GM23338 (cell line): Measurements from ENCODE around the gene TRIP4. TPM values are rescaled to one million over a fixed set of nuclear protein-coding genes. Genes with fewer than 3 reads are reported as not detected.
A peak's percentile ranks its signal among the peaks of the same experiment; 100 is the strongest.
"Not testable (repeated sequence)": the region's sequence is repeated elsewhere in the genome, so short reads cannot be mapped to it uniquely, and the experiment has no call there.

ENCODE experiments used
- ATAC-seq: fragments of 200-7000 bp; cut with Tn5 transposase; 3 replicates; pipeline ENCODE4 v1.9.1; 2020
- DNase-seq: peaks from one replicate; pipeline ENCODE4 v3.0.0-alpha.2; 2015; ENCODE audit warnings: low spot score
- H2AFZ ChIP-seq: fragments of 200-600 bp; sonication (generic); 2 replicates; pipeline ENCODE4 v1.8.0; 2016; ENCODE audit warnings: antibody characterized with exemption, mild to moderate bottlenecking, moderate library complexity
- H3F3A ChIP-seq: fragments of 200-600 bp; sonication (generic); replicated peaks from 2 replicates; pipeline ENCODE4 v1.8.0; 2017; ENCODE audit warnings: antibody characterized with exemption, mixed run types, low read depth
- H3K27ac ChIP-seq: fragments of 200-600 bp; sonication (generic); 2 replicates; pipeline ENCODE4 v1.6.1; 2016; ENCODE audit warnings: low read depth
- H3K27me3 ChIP-seq: fragments of 200-600 bp; sonication (generic); 2 replicates; pipeline ENCODE4 v1.8.0; 2016; ENCODE audit warnings: mild to moderate bottlenecking, mixed run types, moderate library complexity; ENCODE audit not compliant: insufficient read depth
- H3K36me3 ChIP-seq: fragments of 200-600 bp; sonication (generic); 2 replicates; pipeline ENCODE4 v1.8.0; 2016; ENCODE audit warnings: mild to moderate bottlenecking; ENCODE audit not compliant: insufficient read depth
- H3K4me1 ChIP-seq: fragments of 200-600 bp; sonication (generic); 2 replicates; pipeline ENCODE4 v1.8.0; 2016; ENCODE audit warnings: mild to moderate bottlenecking, moderate library complexity; ENCODE audit not compliant: insufficient read depth
- H3K4me2 ChIP-seq: fragments of 200-600 bp; sonication (generic); 2 replicates; pipeline ENCODE4 v1.7.1; 2017; ENCODE audit warnings: mixed run types
- H3K4me3 ChIP-seq: fragments of 200-600 bp; sonication (generic); 2 replicates; pipeline ENCODE4 v1.6.1; 2016; ENCODE audit warnings: mixed run types
- H3K79me2 ChIP-seq: fragments of 200-600 bp; sonication (generic); replicated peaks from 2 replicates; pipeline ENCODE4 v1.8.0; 2017; ENCODE audit warnings: mild to moderate bottlenecking; ENCODE audit not compliant: insufficient read depth
- H3K9me2 ChIP-seq: fragments of 200-600 bp; sonication (generic); 2 replicates; pipeline ENCODE4 v1.8.0; 2017; ENCODE audit not compliant: insufficient read depth
- H4K20me1 ChIP-seq: fragments of 200-600 bp; sonication (generic); replicated peaks from 2 replicates; pipeline ENCODE4 v1.8.0; 2017; ENCODE audit warnings: mild to moderate bottlenecking; ENCODE audit not compliant: insufficient read depth
- H3K27ac Mint-ChIP-seq: 2 replicates; pipeline ENCODE4 v1.8.0; 2020; ENCODE audit warnings: inconsistent platforms, mild to moderate bottlenecking, moderate library complexity, mixed read lengths
- H3K27me3 Mint-ChIP-seq: 3 replicates; pipeline ENCODE4 v1.8.0; 2022; ENCODE audit warnings: low read depth, mild to moderate bottlenecking, moderate library complexity, mixed read lengths, inconsistent platforms; ENCODE audit not compliant: insufficient read depth, poor library complexity
- H3K36me3 Mint-ChIP-seq: 3 replicates; pipeline ENCODE4 v1.8.0; 2021; ENCODE audit warnings: low read depth, mild to moderate bottlenecking, inconsistent platforms, moderate library complexity, mixed read lengths
- H3K4me1 Mint-ChIP-seq: 3 replicates; pipeline ENCODE4 v1.8.0; 2020; ENCODE audit warnings: mild to moderate bottlenecking, inconsistent platforms, mixed read lengths
- H3K4me3 Mint-ChIP-seq: 3 replicates; pipeline ENCODE4 v1.8.0; 2021; ENCODE audit warnings: moderate library complexity, mild to moderate bottlenecking, inconsistent platforms, mixed read lengths
- H3K9me3 Mint-ChIP-seq: 3 replicates; pipeline ENCODE4 v1.8.0; 2020; ENCODE audit warnings: moderate library complexity, mild to moderate bottlenecking, inconsistent platforms, mixed read lengths
- CREB1 ChIP-seq: fragments of 250-450 bp; sonication (Bioruptor Pico); IDR thresholded peaks from 2 replicates; pipeline ENCODE4 v1.5.0; 2020; ENCODE audit warnings: low read depth, mild to moderate bottlenecking, moderate library complexity
- JUNB ChIP-seq: IDR thresholded peaks from one replicate; pipeline ENCODE4 v1.6.1; 2016; ENCODE audit warnings: antibody characterized with exemption; ENCODE audit not compliant: unreplicated experiment
- ZNF114 ChIP-seq: fragments of 250-450 bp; sonication (Bioruptor Pico); IDR thresholded peaks from 2 replicates; pipeline ENCODE4 v1.5.0; 2020; ENCODE audit warnings: mild to moderate bottlenecking, moderate library complexity
- ZNF331 ChIP-seq: fragments of 250-450 bp; sonication (Bioruptor Pico); IDR thresholded peaks from 2 replicates; pipeline ENCODE4 v1.5.0; 2020; ENCODE audit warnings: low read depth, mild to moderate bottlenecking, moderate library complexity
- ZNF462 ChIP-seq: fragments of 250-450 bp; sonication (Bioruptor Pico); IDR thresholded peaks from 2 replicates; pipeline ENCODE4 v1.5.0; 2020; ENCODE audit warnings: mild to moderate bottlenecking, moderate library complexity
- polyA plus RNA-seq: library from polyadenylated mRNA; unstranded; fragments of >200 nt; fragmentation: Nextera tagmentation; extraction: Ambion mirVana; gene quantifications from 2 replicates; pipeline ENCODE4 v1.2.1, GENCODE V29; 2016
- total RNA-seq: library from RNA; depleted of rRNA; stranded (reverse); fragments of >200 nt; shearing (Covaris generic); gene quantifications from 2 replicates; pipeline ENCODE4 v1.2.3, GENCODE V29; 2014
- TF ChIP-seq, protein P1 (sequence below): IDR thresholded peaks from one replicate; pipeline ENCODE4 v1.6.1; 2018; ENCODE audit warnings: antibody characterized with exemption; ENCODE audit not compliant: unreplicated experiment

TRIP4 gene
- total and polyA plus RNA-seq, 2 experiments from 2014 or later, result 10.3 to 16.0 TPM

DNA sequence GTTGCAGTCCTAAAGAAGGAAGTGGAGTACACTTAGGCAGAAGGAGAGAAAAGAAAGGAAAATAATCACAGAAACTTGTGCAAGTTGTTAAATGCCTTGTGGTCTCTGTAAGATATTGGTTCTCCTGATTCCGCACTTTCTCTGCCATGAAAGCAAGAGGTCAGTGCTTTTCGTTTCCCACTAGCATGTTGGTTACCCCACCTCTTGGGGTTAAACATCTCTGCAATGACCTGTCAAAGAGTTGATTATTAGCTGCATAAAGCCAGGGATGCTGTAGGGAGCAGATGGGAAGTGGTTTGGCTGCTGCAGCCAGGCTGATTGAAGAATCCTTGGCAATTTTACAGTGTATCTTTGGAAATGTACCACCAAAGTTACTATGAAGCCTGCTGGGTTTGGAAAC, 106.0 kb downstream of the TRIP4 start:
- H3K4me1 ChIP-seq, result no peaks in the 10 kb centered on the region
- H3K27me3 Mint-ChIP-seq, result no peaks in the 10 kb centered on the region
- ATAC-seq, result no peak
- no peaks in the 10 kb centered on the region for H3K9me3 Mint-ChIP-seq
- peaks cover 3% of the 10 kb centered on the region; the same call in 2 of the 3 replicates for H3K36me3 Mint-ChIP-seq
- H3K9me2 ChIP-seq, result no peaks in the 10 kb centered on the region
- H3K36me3 ChIP-seq, result no peaks in the 10 kb centered on the region
- peaks cover 6% of the 10 kb centered on the region for H3K4me1 Mint-ChIP-seq
- no peaks in the 10 kb centered on the region for H3F3A ChIP-seq
- peaks cover 91% of the 10 kb centered on the region for H3K79me2 ChIP-seq
- no peak overlapping the region for H2AFZ ChIP-seq
- H3K4me3 Mint-ChIP-seq, result no peak overlapping the region
- no peak overlapping the region for H3K4me3 ChIP-seq
- no peak for TF ChIP-seq CREB1 (CRISPR knock-in tag)
- no peak for TF ChIP-seq JUNB
- TF ChIP-seq, protein P1, sequence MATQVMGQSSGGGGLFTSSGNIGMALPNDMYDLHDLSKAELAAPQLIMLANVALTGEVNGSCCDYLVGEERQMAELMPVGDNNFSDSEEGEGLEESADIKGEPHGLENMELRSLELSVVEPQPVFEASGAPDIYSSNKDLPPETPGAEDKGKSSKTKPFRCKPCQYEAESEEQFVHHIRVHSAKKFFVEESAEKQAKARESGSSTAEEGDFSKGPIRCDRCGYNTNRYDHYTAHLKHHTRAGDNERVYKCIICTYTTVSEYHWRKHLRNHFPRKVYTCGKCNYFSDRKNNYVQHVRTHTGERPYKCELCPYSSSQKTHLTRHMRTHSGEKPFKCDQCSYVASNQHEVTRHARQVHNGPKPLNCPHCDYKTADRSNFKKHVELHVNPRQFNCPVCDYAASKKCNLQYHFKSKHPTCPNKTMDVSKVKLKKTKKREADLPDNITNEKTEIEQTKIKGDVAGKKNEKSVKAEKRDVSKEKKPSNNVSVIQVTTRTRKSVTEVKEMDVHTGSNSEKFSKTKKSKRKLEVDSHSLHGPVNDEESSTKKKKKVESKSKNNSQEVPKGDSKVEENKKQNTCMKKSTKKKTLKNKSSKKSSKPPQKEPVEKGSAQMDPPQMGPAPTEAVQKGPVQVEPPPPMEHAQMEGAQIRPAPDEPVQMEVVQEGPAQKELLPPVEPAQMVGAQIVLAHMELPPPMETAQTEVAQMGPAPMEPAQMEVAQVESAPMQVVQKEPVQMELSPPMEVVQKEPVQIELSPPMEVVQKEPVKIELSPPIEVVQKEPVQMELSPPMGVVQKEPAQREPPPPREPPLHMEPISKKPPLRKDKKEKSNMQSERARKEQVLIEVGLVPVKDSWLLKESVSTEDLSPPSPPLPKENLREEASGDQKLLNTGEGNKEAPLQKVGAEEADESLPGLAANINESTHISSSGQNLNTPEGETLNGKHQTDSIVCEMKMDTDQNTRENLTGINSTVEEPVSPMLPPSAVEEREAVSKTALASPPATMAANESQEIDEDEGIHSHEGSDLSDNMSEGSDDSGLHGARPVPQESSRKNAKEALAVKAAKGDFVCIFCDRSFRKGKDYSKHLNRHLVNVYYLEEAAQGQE, result no peak
- TF ChIP-seq ZNF462, result no peak
- no peak for TF ChIP-seq ZNF114 (CRISPR knock-in tag)
- no peak for TF ChIP-seq ZNF331 (CRISPR knock-in tag)
- H3K4me2 ChIP-seq, result no peak overlapping the region
- H3K27ac ChIP-seq, result peak overlapping the region; percentile 69; the same call in 1 of the 2 replicates
- no peaks in the 10 kb centered on the region for H3K27me3 ChIP-seq
- peaks cover 43% of the 10 kb centered on the region; the same call in 1 of the 2 replicates for H4K20me1 ChIP-seq
- DNase-seq, result no peak
- no peak overlapping the region for H3K27ac Mint-ChIP-seq

GRCh38 chr15:64495968-64496367, 108.3 kb downstream of the TRIP4 start:
- H3K79me2 ChIP-seq, result peaks cover 94% of the 10 kb centered on the region
- H4K20me1 ChIP-seq, result peaks cover 62% of the 10 kb centered on the region
- H3K9me3 Mint-ChIP-seq, H3K27ac Mint-ChIP-seq, H3K4me2 ChIP-seq, H3K36me3 ChIP-seq, H3K9me2 ChIP-seq, H3F3A ChIP-seq, H3K4me3 Mint-ChIP-seq, ATAC-seq, H3K27me3 ChIP-seq, H2AFZ ChIP-seq, H3K27ac ChIP-seq, H3K4me3 ChIP-seq, DNase-seq, H3K27me3 Mint-ChIP-seq, H3K4me1 ChIP-seq, H3K4me1 Mint-ChIP-seq: not testable (repeated sequence)
- peaks cover 22% of the 10 kb centered on the region for H3K36me3 Mint-ChIP-seq
